Cardiac fibroblast (primary cell): ENCODE measurements around the gene ZNRF1.

Experiments
- DNase-seq, 2 donors: peaks; one replicate each; pipeline versions ENCODE4 v3.0.0 to v3.0.0-alpha.2; 2010; ENCODE audit warnings: low read depth in 2 of 2
- H3K4me3 ChIP-seq, 2 donors: replicated peaks in 1 of 2; 1 replicate in 1 of 2; 2 replicates in 1 of 2; pipeline ENCODE4 v1.5.1; 2011; ENCODE audit warnings: low read depth in 2 of 2, low read length in 2 of 2, mild to moderate bottlenecking in 2 of 2, moderate library complexity in 1 of 2
- TF ChIP-seq, protein P1 (sequence below): IDR thresholded peaks from one replicate; pipeline ENCODE4 v1.5.1; 2011; ENCODE audit warnings: low read depth, mild to moderate bottlenecking, low read length, inconsistent platforms

The ZNRF1 gene

DNA sequence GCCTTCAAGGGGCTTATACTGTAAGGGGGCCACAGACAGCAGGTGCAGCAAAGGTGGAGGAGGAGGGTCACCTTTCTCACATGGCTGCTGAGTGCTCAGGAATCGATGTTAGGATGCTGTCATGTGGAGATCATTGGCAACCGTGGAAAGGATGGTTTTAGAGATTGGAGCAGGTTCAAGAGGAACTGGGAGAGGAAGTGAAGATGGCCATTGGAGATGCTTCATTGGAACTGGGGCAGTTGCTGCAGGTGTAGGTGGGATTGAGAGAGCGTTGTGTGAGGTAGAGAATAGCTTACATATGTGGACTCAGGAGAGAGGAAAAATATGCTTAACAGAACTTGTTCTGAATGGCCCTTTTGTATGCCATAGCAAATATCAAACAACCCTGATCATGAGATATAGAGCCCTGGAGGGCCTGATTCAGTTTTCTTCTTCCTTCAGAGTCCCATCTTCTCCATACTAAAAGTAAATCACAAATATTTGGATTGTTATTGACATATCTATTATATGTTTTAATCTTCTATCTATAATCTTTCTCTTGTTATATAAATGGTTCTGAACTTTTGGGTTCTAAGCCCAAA lies 77.0 kb downstream of the ZNRF1 start:
- DNase-seq, result no peak
- TF ChIP-seq, protein P1, sequence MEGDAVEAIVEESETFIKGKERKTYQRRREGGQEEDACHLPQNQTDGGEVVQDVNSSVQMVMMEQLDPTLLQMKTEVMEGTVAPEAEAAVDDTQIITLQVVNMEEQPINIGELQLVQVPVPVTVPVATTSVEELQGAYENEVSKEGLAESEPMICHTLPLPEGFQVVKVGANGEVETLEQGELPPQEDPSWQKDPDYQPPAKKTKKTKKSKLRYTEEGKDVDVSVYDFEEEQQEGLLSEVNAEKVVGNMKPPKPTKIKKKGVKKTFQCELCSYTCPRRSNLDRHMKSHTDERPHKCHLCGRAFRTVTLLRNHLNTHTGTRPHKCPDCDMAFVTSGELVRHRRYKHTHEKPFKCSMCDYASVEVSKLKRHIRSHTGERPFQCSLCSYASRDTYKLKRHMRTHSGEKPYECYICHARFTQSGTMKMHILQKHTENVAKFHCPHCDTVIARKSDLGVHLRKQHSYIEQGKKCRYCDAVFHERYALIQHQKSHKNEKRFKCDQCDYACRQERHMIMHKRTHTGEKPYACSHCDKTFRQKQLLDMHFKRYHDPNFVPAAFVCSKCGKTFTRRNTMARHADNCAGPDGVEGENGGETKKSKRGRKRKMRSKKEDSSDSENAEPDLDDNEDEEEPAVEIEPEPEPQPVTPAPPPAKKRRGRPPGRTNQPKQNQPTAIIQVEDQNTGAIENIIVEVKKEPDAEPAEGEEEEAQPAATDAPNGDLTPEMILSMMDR, result no peak
- no peak overlapping the region for H3K4me3 ChIP-seq

DNA sequence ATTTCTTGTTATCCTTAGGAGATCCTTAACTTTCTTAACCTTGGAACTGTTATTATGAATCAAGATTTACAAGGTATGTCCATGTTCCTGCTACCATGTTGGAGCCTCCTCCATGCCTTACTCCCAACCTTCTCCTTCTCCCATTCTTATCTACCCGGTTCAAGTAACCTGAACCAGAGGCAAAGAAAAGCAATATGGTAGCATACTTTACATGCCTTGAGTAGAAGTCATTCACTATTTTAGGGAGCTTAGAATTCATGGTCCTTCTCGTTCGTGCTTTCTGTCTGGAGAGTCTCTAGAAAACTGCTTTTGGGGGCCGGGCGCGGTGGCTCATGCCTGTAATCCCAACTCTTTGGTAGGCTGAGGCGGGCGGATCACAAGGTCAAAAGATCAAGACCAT lies 80.1 kb downstream of the ZNRF1 start:
- H3K4me3 ChIP-seq, result no peak overlapping the region
- TF ChIP-seq, protein P1, result no peak
- no peak for DNase-seq

DNA sequence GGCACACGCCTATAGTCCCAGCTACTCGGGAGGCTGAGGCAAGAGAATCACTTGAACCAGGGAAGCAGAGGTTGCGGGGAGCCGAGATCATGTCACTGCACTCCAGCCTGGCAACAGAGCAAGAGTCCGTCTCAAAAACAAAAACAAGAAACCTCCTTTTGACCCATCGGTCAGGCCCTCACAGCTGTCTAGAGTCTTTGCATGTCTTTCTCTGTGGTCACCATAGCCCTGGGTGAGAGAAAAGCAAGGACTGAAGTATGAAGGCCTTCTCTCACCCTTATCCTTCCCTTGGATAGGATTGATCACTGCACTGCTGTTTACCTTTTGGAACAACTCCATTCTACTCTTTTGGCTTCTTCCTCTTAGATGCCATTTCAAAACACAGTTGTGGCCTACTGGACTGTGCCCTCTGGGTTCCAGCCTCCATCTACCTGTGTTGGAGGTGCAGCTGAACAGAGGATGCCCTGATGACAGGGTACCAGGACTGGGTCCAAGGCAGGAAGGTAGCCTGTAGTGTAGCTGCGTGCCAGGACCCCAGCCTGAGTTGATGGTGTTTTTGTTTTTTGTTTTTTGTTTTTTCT lies 80.6 kb downstream of the ZNRF1 start:
- no peak overlapping the region for H3K4me3 ChIP-seq
- TF ChIP-seq, protein P1, result no peak
- DNase-seq, result no peak

DNA sequence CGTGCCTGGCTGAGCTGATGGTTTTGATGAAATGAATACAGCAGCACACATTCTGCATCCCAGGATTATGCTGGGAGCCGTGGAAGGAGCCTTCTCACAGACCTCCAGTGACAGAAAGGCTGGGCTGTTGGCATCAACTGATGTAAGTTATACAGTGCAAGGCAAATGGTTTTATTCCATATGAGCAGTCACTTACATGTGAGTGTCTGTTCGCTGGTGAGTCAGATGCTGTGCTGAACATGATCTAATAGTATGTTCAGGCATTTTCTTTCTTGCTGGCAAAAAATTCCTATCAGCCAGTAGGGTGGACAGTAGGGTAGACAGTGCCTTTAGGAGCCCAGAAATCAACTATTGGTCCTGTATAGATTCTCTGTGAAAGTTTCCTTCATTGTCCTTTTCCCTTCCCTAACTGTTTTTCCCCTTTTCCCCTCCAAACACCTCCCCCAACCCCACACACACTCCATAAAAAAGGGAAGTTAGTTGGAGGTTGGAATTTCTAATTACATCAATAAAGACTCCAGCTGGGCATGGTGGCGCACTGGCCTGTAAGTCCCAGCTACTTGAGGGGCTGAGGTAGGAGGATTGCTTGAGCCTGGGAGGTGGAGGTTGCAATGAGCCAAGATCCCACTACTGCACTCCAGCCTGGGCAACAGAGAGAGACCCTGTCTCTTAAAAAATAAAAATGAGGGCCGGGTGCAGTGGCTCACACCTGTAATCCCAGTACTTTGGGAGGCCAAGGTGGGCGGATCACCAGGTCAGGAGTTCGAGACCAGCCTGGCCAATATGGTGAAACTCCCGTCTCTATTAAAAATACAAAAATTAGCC lies 81.6 kb downstream of the ZNRF1 start:
- peak; percentile 17 to 66 for DNase-seq
- TF ChIP-seq, protein P1, result no peak
- no peak overlapping the region for H3K4me3 ChIP-seq

DNA sequence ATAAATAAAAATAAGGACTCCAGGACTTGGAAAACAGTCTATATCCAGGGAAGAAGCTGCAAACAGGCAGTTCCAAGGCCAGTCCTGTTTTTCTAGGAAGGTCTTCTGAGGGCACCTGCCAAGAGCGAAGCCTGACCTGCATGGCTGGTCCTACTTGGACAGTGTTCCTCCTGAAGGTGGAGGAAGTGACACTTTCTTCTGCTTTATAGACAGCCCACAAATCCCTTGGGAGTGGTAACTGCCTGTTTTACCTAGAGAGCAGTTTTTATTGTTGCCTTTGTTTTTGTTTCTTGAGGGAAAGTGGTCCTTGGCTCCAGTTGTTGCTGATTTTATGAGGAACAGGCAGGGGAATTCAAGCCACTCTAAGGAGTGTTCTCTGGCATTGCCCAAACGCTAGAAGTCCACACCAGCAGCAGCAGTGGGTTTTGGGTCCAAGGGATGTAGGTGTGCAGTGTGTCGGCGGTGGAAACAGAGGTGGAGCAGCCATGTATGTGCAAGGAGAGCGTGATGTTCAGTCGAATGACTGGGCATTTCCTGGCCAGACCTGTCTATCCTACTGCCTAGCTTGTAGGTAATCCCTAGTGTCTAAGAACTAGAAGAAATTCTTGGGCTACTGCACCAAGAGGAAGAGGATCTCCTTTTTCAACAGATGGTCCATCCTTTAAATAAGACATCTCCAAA lies 82.5 kb downstream of the ZNRF1 start:
- DNase-seq, result no peak
- H3K4me3 ChIP-seq, result no peak overlapping the region
- TF ChIP-seq, protein P1, result no peak

DNA sequence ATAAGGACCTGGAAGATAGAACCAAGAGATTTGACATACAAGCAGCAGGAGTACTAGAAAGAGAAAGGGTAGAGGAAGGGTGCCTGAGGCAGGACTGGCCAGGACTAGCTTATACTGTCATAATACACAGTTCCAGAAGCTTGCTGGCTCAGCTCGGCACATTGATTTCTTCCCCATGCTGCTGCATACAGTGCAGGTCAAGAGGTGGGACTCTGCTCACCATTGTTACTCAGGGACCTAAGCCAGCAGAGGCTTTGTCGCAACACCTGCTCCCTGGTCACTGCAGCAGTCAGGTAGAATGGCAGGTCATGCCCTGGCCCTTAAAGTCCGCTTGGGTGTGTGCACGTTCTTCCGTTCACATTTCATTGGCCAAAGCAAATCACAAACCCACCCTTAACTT lies 85.0 kb downstream of the ZNRF1 start:
- DNase-seq, result no peak
- TF ChIP-seq, protein P1, result no peak
- H3K4me3 ChIP-seq, result no peak overlapping the region
